Stomach (tissue), 4 donors: ENCODE results near the gene HABP4.

Experiments used
- CTCF ChIP-seq, 7 experiments: fragments of 450-650 bp in 4 of 7; fragments of 200-600 bp in 3 of 7; sonication (generic) in 3 of 7; IDR thresholded peaks; one replicate each; pipeline ENCODE4 v1.5.1; 2016 to 2019; ENCODE audit warnings: antibody characterized with exemption in 7 of 7, control low read depth in 2 of 7, mild to moderate bottlenecking in 1 of 7
- POLR2A ChIP-seq, 4 donors: fragments of 450-650 bp; IDR thresholded peaks; one replicate each; pipeline ENCODE4 v1.6.1; 2016; ENCODE audit warnings: antibody characterized with exemption in 4 of 4, control low read depth in 2 of 4, mild to moderate bottlenecking in 1 of 4, moderate library complexity in 1 of 4

- no peak for TF ChIP-seq CTCF (IDR thresholded peaks at IDR 0.05)
- TF ChIP-seq POLR2A (IDR thresholded peaks at IDR 0.05) = no peak
These were observed 36.4 kb upstream of the HABP4 start for GRCh38 chr9:96413302-96414221.
